H9 (cell line): ENCODE data around the gene S100A8. TPM values are rescaled to one million over a fixed set of nuclear protein-coding genes. Genes with fewer than 3 reads are reported as not detected.

ENCODE experiments used
- DNase-seq: peaks from one replicate; pipeline ENCODE4 v3.0.0-alpha.2; 2017
- H2AFZ ChIP-seq: one replicate; pipeline ENCODE4 v1.6.1; 2013; ENCODE audit warnings: mild to moderate bottlenecking, low read length, control low read depth, moderate library complexity
- H2AK5ac ChIP-seq: 2 replicates; pipeline ENCODE4 v1.6.1; 2013; ENCODE audit warnings: low read length, control low read depth, mixed read lengths; ENCODE audit not compliant: insufficient read length
- H2BK120ac ChIP-seq: one replicate; pipeline ENCODE4 v1.6.1; 2013; ENCODE audit warnings: low read depth, mild to moderate bottlenecking, low read length, control low read depth, inconsistent platforms; ENCODE audit not compliant: poor library complexity, severe bottlenecking
- H2BK12ac ChIP-seq: 2 replicates; pipeline ENCODE4 v1.6.1; 2013; ENCODE audit warnings: low read length, control low read depth, mixed read lengths, low read depth; ENCODE audit not compliant: insufficient read length
- H2BK15ac ChIP-seq: 2 replicates; pipeline ENCODE4 v1.6.1; 2013; ENCODE audit warnings: low read depth, low read length, control low read depth
- H2BK20ac ChIP-seq: one replicate; pipeline ENCODE4 v1.6.1; 2013; ENCODE audit warnings: low read depth, mild to moderate bottlenecking, low read length, control low read depth, inconsistent platforms; ENCODE audit not compliant: poor library complexity, severe bottlenecking
- H2BK5ac ChIP-seq: 2 replicates; pipeline ENCODE4 v1.6.1; 2013; ENCODE audit warnings: low read length, control low read depth, mixed read lengths; ENCODE audit not compliant: insufficient read length
- H3K14ac ChIP-seq: 2 replicates; pipeline ENCODE4 v1.6.1; 2013; ENCODE audit warnings: low read length, control low read depth; ENCODE audit not compliant: insufficient read depth
- H3K18ac ChIP-seq: 2 replicates; pipeline ENCODE4 v1.6.1; 2013; ENCODE audit warnings: low read depth, mild to moderate bottlenecking, mixed read lengths, low read length, control low read depth; ENCODE audit not compliant: insufficient read length
- H3K23ac ChIP-seq: 2 replicates; pipeline ENCODE4 v1.6.1; 2013; ENCODE audit warnings: low read length, control low read depth, mixed read lengths, low read depth; ENCODE audit not compliant: insufficient read length
- H3K23me2 ChIP-seq: 2 replicates; pipeline ENCODE4 v1.6.1; 2013; ENCODE audit warnings: low read depth, mild to moderate bottlenecking, mixed read lengths, low read length, control low read depth; ENCODE audit not compliant: insufficient read length, poor library complexity, severe bottlenecking
- H3K27ac ChIP-seq: 2 replicates; pipeline ENCODE4 v1.5.1; 2013; ENCODE audit warnings: low read length, control low read depth, mixed read lengths, low read depth; ENCODE audit not compliant: insufficient read length
- H3K27me3 ChIP-seq: 2 replicates; pipeline ENCODE4 v1.6.1; 2013; ENCODE audit warnings: low read length, control low read depth, inconsistent platforms; ENCODE audit not compliant: insufficient read depth
- H3K4ac ChIP-seq: 2 replicates; pipeline ENCODE4 v1.6.1; 2013; ENCODE audit warnings: low read depth, mild to moderate bottlenecking, control low read depth, inconsistent platforms, low read length, moderate library complexity
- H3K4me1 ChIP-seq: 2 replicates; pipeline ENCODE4 v1.6.1; 2013; ENCODE audit warnings: low read length, control low read depth, inconsistent platforms; ENCODE audit not compliant: insufficient read depth
- H3K4me2 ChIP-seq: 2 replicates; pipeline ENCODE4 v1.6.1; 2013; ENCODE audit warnings: low read length, control low read depth, mixed read lengths; ENCODE audit not compliant: insufficient read length, insufficient read depth
- H3K56ac ChIP-seq: 2 replicates; pipeline ENCODE4 v1.6.1; 2013; ENCODE audit warnings: low read depth, mild to moderate bottlenecking, mixed read lengths, low read length, control low read depth; ENCODE audit not compliant: insufficient read length
- H3K79me1 ChIP-seq: 2 replicates; pipeline ENCODE4 v1.6.1; 2013; ENCODE audit warnings: low read depth, mild to moderate bottlenecking, moderate library complexity, low read length, control low read depth, inconsistent platforms; ENCODE audit not compliant: insufficient read depth, poor library complexity, severe bottlenecking
- H3K79me2 ChIP-seq: 2 replicates; pipeline ENCODE4 v1.6.1; 2013; ENCODE audit warnings: low read length, control low read depth, inconsistent platforms; ENCODE audit not compliant: insufficient read depth
- H3K9ac ChIP-seq: 2 replicates; pipeline ENCODE4 v1.6.1; 2013; ENCODE audit warnings: low read length, control low read depth, mixed read lengths; ENCODE audit not compliant: insufficient read length; ENCODE audit errors: extremely low read depth
- H3K9me3 ChIP-seq: one replicate; pipeline ENCODE4 v1.6.1; 2013; ENCODE audit warnings: low read depth, low read length, inconsistent platforms; ENCODE audit not compliant: control insufficient read depth
- H3T11ph ChIP-seq: one replicate; pipeline ENCODE4 v1.6.1; 2013; ENCODE audit warnings: mild to moderate bottlenecking, low read length, control low read depth, inconsistent platforms
- H4K20me1 ChIP-seq: one replicate; pipeline ENCODE4 v1.6.1; 2013; ENCODE audit not compliant: control insufficient read depth, insufficient read length, insufficient read depth
- H4K5ac ChIP-seq: 2 replicates; pipeline ENCODE4 v1.6.1; 2013; ENCODE audit warnings: low read depth, mild to moderate bottlenecking, mixed read lengths, low read length, control low read depth; ENCODE audit not compliant: insufficient read length
- H4K8ac ChIP-seq: replicated peaks from 2 replicates; pipeline ENCODE4 v1.6.1; 2013; ENCODE audit warnings: low read length, control low read depth, mixed read lengths, low read depth; ENCODE audit not compliant: insufficient read length
- H4K91ac ChIP-seq: 2 replicates; pipeline ENCODE4 v1.6.1; 2013; ENCODE audit warnings: low read depth, mild to moderate bottlenecking, moderate library complexity, mixed read lengths, low read length, control low read depth; ENCODE audit not compliant: insufficient read length
- H3K27ac Mint-ChIP-seq, 3 experiments: 2 replicates in 2 of 3; 3 replicates in 1 of 3; pipeline ENCODE4 v1.8.0; 2020 to 2021; ENCODE audit warnings: mixed read lengths in 3 of 3, mild to moderate bottlenecking in 1 of 3, moderate library complexity in 1 of 3
- H3K27me3 Mint-ChIP-seq: 2 replicates; pipeline ENCODE4 v1.8.0; 2021; ENCODE audit warnings: low read depth, mild to moderate bottlenecking, moderate library complexity, mixed read lengths
- H3K36me3 Mint-ChIP-seq, 3 experiments: 2 replicates in 2 of 3; 3 replicates in 1 of 3; pipeline ENCODE4 v1.8.0; 2020 to 2021; ENCODE audit warnings: low read depth in 3 of 3, mixed read lengths in 3 of 3; ENCODE audit not compliant: insufficient read depth in 1 of 3
- H3K4me1 Mint-ChIP-seq, 2 experiments: 2 replicates each; pipeline ENCODE4 v1.8.0; 2020; ENCODE audit warnings: mixed read lengths in 2 of 2
- H3K4me3 Mint-ChIP-seq, 2 experiments: 2 replicates in 1 of 2; 3 replicates in 1 of 2; pipeline ENCODE4 v1.8.0; 2020 to 2021; ENCODE audit warnings: mild to moderate bottlenecking in 2 of 2, mixed read lengths in 2 of 2, moderate library complexity in 1 of 2
- H3K9me3 Mint-ChIP-seq, 2 experiments: 2 replicates in 1 of 2; 3 replicates in 1 of 2; pipeline ENCODE4 v1.8.0; 2020; ENCODE audit warnings: mild to moderate bottlenecking in 2 of 2, mixed read lengths in 2 of 2, moderate library complexity in 1 of 2
- WGBS: extraction: QIAGEN DNeasy Blood & Tissue Kit; methylation state at CpG from one replicate; pipeline ENCODE4 v1.1.7; 2013; ENCODE audit warnings: missing lambda C conversion rate, low lambda C conversion rate, mixed read lengths; ENCODE audit not compliant: insufficient read length; ENCODE audit errors: extremely low coverage; 5-methylcytosine and 5-hydroxymethylcytosine counted together
- total RNA-seq: library from RNA; stranded (reverse); gene quantifications from 2 replicates; pipeline ENCODE4 v1.2.1, GENCODE V29; 2021
- TF ChIP-seq, protein P1 (sequence below): fragments of 200-600 bp; sonication (generic); conservative IDR thresholded peaks from 3 replicates; pipeline ENCODE4 v1.8.0; 2021; ENCODE audit warnings: antibody characterized with exemption, mild to moderate bottlenecking

S100A8 gene
- total RNA-seq, 1 experiment from 2014 or later, result not detected

DNA sequence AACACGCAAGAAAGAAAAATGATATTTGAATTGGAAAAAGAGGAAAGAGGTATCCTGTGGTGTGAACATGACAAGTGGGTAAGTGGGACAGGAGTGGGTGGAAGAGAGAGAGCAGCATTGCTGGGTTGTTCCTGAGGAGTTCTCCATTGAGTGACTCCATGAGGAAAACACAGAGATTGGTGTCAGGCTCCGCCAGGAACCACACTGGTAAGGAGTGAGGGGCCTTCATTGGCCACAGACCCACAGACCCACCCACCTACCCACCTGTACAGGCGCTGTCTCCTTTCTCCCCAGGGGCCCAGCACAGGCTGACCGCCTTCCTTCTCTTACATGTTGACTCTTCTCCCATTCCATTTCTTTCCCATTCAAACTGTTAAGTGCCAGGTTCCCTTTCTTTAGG is 46.4 kb upstream of the S100A8 start:
- no peak overlapping the region for H4K91ac ChIP-seq
- H3K4me2 ChIP-seq, result no peak overlapping the region
- no peaks in the 10 kb centered on the region for H4K20me1 ChIP-seq
- H3K27ac Mint-ChIP-seq, result no peak overlapping the region
- no peak overlapping the region for H3K14ac ChIP-seq
- H3K27me3 Mint-ChIP-seq, result peaks cover 6% of the 10 kb centered on the region
- no peak overlapping the region for H3K23ac ChIP-seq
- no peak overlapping the region for H4K5ac ChIP-seq
- no peak overlapping the region for H3K4me3 Mint-ChIP-seq
- H3K4me1 ChIP-seq, result no peaks in the 10 kb centered on the region
- H3K4me1 Mint-ChIP-seq, result no peaks in the 10 kb centered on the region
- H2BK120ac ChIP-seq, result no peak overlapping the region
- no peaks in the 10 kb centered on the region for H3K9me3 Mint-ChIP-seq
- H2AFZ ChIP-seq, result no peak overlapping the region
- no peak overlapping the region for H3K27ac ChIP-seq
- H2BK20ac ChIP-seq, result no peak overlapping the region
- H3K18ac ChIP-seq, result no peak overlapping the region
- H3K27me3 ChIP-seq, result no peaks in the 10 kb centered on the region
- no peak overlapping the region for H3T11ph ChIP-seq
- H2AK5ac ChIP-seq, result no peak overlapping the region
- TF ChIP-seq, protein P1, sequence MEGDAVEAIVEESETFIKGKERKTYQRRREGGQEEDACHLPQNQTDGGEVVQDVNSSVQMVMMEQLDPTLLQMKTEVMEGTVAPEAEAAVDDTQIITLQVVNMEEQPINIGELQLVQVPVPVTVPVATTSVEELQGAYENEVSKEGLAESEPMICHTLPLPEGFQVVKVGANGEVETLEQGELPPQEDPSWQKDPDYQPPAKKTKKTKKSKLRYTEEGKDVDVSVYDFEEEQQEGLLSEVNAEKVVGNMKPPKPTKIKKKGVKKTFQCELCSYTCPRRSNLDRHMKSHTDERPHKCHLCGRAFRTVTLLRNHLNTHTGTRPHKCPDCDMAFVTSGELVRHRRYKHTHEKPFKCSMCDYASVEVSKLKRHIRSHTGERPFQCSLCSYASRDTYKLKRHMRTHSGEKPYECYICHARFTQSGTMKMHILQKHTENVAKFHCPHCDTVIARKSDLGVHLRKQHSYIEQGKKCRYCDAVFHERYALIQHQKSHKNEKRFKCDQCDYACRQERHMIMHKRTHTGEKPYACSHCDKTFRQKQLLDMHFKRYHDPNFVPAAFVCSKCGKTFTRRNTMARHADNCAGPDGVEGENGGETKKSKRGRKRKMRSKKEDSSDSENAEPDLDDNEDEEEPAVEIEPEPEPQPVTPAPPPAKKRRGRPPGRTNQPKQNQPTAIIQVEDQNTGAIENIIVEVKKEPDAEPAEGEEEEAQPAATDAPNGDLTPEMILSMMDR, result no peak
- H3K56ac ChIP-seq, result no peak overlapping the region
- H4K8ac ChIP-seq, result no peak overlapping the region
- H3K9ac ChIP-seq, result no peak overlapping the region
- no peak overlapping the region for H3K4ac ChIP-seq
- H3K9me3 ChIP-seq, result no peaks in the 10 kb centered on the region
- H2BK12ac ChIP-seq, result no peak overlapping the region
- WGBS, result no CpG with 5 or more reads among the region's 4 CpGs
- H3K79me2 ChIP-seq, result no peaks in the 10 kb centered on the region
- H3K23me2 ChIP-seq, result no peaks in the 10 kb centered on the region
- no peaks in the 10 kb centered on the region for H3K36me3 Mint-ChIP-seq
- H3K79me1 ChIP-seq, result no peaks in the 10 kb centered on the region
- H2BK5ac ChIP-seq, result no peak overlapping the region
- H2BK15ac ChIP-seq, result no peak overlapping the region
- no peak for DNase-seq
